Neuron (in vitro differentiated cells): ENCODE data around the gene F5.
A peak's percentile ranks its signal among the peaks of the same experiment; 100 is the strongest.

Source experiments
- H2AFZ ChIP-seq: one replicate; pipeline ENCODE4 v1.6.1; 2013; ENCODE audit warnings: low read depth, mild to moderate bottlenecking, inconsistent platforms, low read length, moderate library complexity
- H3K27me3 ChIP-seq: one replicate; pipeline ENCODE4 v1.6.1; 2013; ENCODE audit warnings: low read length; ENCODE audit not compliant: insufficient read depth
- H3K36me3 ChIP-seq: one replicate; pipeline ENCODE4 v1.6.1; 2013; ENCODE audit warnings: low read length; ENCODE audit not compliant: insufficient read depth
- H3K4me1 ChIP-seq: one replicate; pipeline ENCODE4 v1.6.1; 2013; ENCODE audit warnings: low read length; ENCODE audit not compliant: insufficient read depth
- H3K4me3 ChIP-seq: 2 replicates; pipeline ENCODE4 v1.5.1; 2013; ENCODE audit warnings: mild to moderate bottlenecking, low read length, moderate library complexity
- H3K9me3 ChIP-seq: one replicate; pipeline ENCODE4 v1.6.1; 2013; ENCODE audit warnings: low read length

Gene F5

DNA sequence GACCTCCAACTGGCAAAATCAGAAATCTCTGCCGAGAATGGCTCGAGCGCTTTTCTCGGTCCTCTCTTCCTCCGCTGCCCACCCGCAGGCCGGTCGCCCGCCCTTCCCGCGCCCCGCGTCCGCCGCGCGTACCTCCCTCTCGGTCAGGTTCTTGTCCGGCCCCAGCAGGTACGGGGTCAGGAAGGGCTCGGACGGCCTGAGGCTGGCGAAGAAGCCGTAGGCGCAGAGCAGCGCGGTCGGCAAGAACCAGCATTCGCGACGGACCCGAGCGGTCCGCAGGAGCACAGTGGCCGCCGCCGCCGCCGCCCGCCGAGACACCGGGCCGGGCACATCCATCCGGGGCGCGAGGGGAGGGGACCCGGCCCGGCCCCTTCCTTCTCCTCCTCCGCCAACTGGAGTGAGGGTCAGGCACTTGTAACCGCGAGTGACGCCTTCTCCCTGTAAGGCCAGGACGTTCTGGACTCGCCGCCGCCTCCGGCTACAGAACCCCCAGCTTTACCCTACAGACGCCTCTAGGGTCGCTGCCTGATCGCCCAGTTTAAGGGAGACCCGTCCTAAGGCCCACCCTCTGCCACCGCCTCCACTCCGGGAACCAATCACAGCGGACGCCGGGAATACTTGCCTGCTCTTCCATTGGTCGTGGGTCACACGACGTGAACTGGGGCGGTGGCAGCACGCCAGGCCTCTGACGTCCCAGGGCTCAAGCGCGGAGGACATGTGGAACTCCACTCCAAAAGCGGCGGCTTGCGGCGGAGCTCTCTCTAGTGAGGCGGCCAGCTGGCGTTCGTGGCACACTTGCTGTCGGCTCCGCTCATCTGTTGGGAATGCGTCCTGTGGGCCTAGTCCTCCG is 100.6 kb downstream of the F5 start, which contains the start of gene SLC19A2:
SLC19A2 (minus strand) TSS at position 514 of the 850 bp plus-strand sequence; CDS start at position 336, 178 bp downstream.
- Histone ChIP-seq H2AFZ (peak within 1 kb of the TSS; percentile 89), H3K4me3 (peak within 1 kb of the TSS; percentile 59), H3K36me3 (no peaks in the 10 kb centered on the region), H3K9me3 (no peaks in the 10 kb centered on the region), H3K4me1 (peaks cover 32% of the 10 kb centered on the region), H3K27me3 (no peaks in the 10 kb centered on the region)

GRCh38 chr1:169484683-169485430 is 101.4 kb downstream of the F5 start:
- peaks cover 32% of the 10 kb centered on the region for H3K4me1 ChIP-seq
- peak overlapping the region; percentile 87 for H2AFZ ChIP-seq
- no peaks in the 10 kb centered on the region for H3K36me3 ChIP-seq
- peak overlapping the region; percentile 59 for H3K4me3 ChIP-seq
- H3K9me3 ChIP-seq: no peaks in the 10 kb centered on the region
- no peaks in the 10 kb centered on the region for H3K27me3 ChIP-seq

DNA sequence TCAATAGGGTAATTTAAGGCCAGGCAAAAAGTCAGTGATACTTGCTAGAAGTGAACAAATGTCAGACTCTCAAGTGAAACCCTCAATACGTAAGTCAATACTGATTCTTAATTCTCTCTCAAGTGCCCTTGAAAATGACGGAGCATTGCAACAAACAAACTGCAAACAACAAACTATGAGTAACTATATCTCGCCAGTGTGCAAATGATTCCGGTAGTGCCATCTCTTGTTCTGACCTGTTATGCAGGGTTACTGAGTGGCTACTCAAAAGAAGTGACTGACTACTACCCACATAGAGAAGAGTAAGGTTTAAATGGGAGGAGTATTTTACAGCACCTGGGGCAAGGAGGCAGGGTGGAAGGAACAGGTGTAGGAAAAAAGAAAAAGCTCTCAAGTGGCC is 102.2 kb downstream of the F5 start:
- Histone ChIP-seq H3K27me3 (no peaks in the 10 kb centered on the region), H3K4me1 (peaks cover 32% of the 10 kb centered on the region), H3K4me3 (peak overlapping the region; percentile 59), H3K9me3 (no peaks in the 10 kb centered on the region), H2AFZ (no peak overlapping the region), H3K36me3 (no peaks in the 10 kb centered on the region)

- Histone ChIP-seq H3K9me3 (no peaks in the 10 kb centered on the region), H3K36me3 (no peaks in the 10 kb centered on the region), H3K27me3 (no peaks in the 10 kb centered on the region), H2AFZ (no peak overlapping the region), H3K4me3 (no peak overlapping the region), H3K4me1 (peaks cover 32% of the 10 kb centered on the region)
Observed at GRCh38 chr1:169483500-169483966, 102.7 kb downstream of the F5 start.

DNA sequence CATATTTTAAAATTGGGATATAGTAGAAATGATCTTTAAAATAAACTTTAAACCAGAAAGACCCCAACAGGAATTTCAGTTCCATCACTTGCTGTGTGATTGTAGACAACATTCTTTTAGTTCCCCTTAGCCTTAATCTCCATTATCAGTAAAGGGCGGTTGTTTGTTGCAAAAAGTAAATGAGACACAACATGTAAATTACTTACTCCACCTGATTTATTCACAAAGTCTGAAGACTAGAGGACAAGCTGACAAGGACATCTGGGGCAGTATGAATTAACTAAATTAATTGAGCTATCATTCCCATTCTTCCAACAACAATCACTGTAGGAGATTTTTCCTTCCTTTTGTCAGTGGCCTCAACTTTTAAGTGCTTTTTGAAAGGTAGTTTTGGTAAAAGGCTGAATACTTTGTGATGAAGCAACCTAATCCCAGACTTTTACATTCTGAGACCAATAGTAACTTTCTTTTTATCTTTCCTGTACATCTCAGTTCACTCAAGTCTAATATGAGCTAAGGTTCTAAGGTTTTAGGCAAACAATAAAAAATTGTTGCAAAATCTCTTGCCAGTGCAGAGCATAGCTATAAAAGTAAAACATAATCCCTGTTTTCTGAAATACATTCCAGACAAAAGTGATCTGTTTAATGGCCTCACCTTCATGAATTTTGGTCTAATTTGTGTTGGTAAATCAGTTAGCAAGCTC is 106.8 kb downstream of the F5 start:
- Histone ChIP-seq H3K4me1 (peaks cover 14% of the 10 kb centered on the region), H3K36me3 (peaks cover 5% of the 10 kb centered on the region), H2AFZ (no peak overlapping the region), H3K4me3 (no peak overlapping the region), H3K27me3 (no peaks in the 10 kb centered on the region), H3K9me3 (no peaks in the 10 kb centered on the region)

DNA sequence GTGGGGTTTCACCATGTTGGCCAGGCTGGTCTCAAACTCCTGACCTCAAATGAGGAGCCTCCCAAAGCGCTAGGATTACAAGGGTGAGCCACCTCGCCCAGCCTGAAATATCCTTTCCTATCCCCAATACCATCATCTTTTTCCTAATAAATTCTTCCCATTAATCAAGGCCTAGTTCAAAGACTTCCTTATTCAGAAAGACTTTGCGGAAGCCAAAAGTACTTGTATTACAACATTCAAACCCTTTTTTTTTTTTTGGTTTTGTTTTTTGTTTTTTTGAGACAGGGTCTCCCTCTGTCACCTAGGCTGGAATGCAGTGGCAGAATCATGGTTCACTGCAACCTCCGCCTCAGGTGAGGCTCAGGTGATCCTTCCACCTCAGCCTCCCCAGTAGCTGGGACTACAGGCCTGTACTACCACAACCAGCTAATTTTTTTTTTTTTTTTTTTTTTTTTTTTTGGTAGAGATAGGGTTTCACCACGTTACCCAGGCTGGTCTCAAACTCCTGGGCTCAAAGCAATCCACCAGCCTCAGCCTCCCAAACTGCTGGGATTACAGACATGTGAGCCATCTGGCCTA is 108.1 kb downstream of the F5 start:
- H3K9me3 ChIP-seq: no peaks in the 10 kb centered on the region
- peaks cover 1% of the 10 kb centered on the region for H3K4me1 ChIP-seq
- H3K36me3 ChIP-seq: peaks cover 5% of the 10 kb centered on the region
- no peaks in the 10 kb centered on the region for H3K27me3 ChIP-seq
- no peak overlapping the region for H2AFZ ChIP-seq
- no peak overlapping the region for H3K4me3 ChIP-seq

- H3K4me3 ChIP-seq: no peak overlapping the region
- no peaks in the 10 kb centered on the region for H3K9me3 ChIP-seq
- H3K27me3 ChIP-seq: no peaks in the 10 kb centered on the region
- no peak overlapping the region for H2AFZ ChIP-seq
- peaks cover 7% of the 10 kb centered on the region for H3K36me3 ChIP-seq
- no peaks in the 10 kb centered on the region for H3K4me1 ChIP-seq
Observed at GRCh38 chr1:169475806-169476387, 110.4 kb downstream of the F5 start.

- Histone ChIP-seq H3K4me3 (no peak overlapping the region), H3K27me3 (no peaks in the 10 kb centered on the region), H3K4me1 (no peaks in the 10 kb centered on the region), H3K9me3 (no peaks in the 10 kb centered on the region), H3K36me3 (peaks cover 7% of the 10 kb centered on the region), H2AFZ (no peak overlapping the region)
Observed at GRCh38 chr1:169474302-169474995, 111.8 kb downstream of the F5 start.

DNA sequence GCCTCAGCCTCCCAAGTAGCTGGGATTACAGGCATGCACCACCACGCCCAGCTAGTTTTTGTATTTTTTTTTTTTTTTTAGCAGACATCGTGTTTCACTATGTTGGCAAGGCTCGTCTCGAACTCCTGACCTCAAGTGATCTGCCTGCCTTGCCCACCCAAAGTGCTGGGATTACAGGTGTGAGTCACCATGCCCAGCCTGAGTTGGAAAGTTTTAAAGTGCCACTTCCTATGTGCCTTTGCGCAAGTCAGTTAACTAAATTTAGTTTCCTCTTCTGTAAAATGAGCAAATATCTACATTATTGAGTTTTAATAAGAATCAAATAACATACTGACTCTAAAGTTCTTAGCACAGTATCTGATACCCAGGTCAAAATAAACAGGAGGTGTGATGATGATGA is 112.9 kb downstream of the F5 start:
- Histone ChIP-seq H2AFZ (no peak overlapping the region), H3K36me3 (peaks cover 7% of the 10 kb centered on the region), H3K27me3 (no peaks in the 10 kb centered on the region), H3K9me3 (no peaks in the 10 kb centered on the region), H3K4me1 (no peaks in the 10 kb centered on the region), H3K4me3 (no peak overlapping the region)

DNA sequence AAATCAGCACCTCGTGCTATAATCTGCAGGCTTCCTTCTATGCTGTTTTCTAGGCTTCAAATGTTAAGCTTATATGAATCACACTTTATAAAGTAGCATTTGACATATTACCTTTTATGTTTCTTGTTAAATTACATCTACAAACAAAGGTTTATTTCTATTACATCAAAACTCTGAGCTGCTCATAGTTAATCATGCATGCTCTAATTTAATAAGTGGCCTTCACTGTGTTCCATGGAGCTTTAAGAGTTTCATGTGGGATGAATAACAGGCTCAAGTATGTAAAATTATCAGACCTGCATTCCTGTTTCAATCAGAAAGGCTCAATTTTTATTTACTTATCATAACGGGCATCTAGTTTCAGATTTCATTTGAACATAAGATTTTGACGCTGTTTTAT is 113.5 kb downstream of the F5 start:
- peaks cover 10% of the 10 kb centered on the region for H3K36me3 ChIP-seq
- H3K4me1 ChIP-seq: no peaks in the 10 kb centered on the region
- no peaks in the 10 kb centered on the region for H3K9me3 ChIP-seq
- no peaks in the 10 kb centered on the region for H3K27me3 ChIP-seq
- H3K4me3 ChIP-seq: no peak overlapping the region
- H2AFZ ChIP-seq: no peak overlapping the region

- Histone ChIP-seq H3K4me1 (no peaks in the 10 kb centered on the region), H2AFZ (no peak overlapping the region), H3K36me3 (peaks cover 17% of the 10 kb centered on the region), H3K4me3 (no peak overlapping the region), H3K27me3 (no peaks in the 10 kb centered on the region), H3K9me3 (no peaks in the 10 kb centered on the region)
Observed at GRCh38 chr1:169468982-169469381, 117.3 kb downstream of the F5 start.
